Measurements from ENCODE around the gene KIF18B. TPM values are rescaled to one million over a fixed set of nuclear protein-coding genes. Genes with fewer than 3 reads are reported as not detected.
"Not testable (repeated sequence)": the region's sequence is repeated elsewhere in the genome, so short reads cannot be mapped to it uniquely, and the experiment has no call there.

The KIF18B gene
- total and polyA plus RNA-seq, 2 donors (not counting 1 experiment from before 2014, with no cell fraction given): 0.44 to 0.48 TPM

- DNase-seq (peak; percentile 31), ATAC-seq (ENCODE audit: low read depth) (no peak)
- Mint-ChIP-seq H3K9me3 (ENCODE audit: insufficient read depth) (no peaks in the 10 kb centered on the region), H3K27me3 (peaks cover 6% of the 10 kb centered on the region), H3K4me3 (peak overlapping the region; percentile 99), H3K27ac (peak overlapping the region; percentile 95), H3K4me1 (peaks cover 8% of the 10 kb centered on the region)
- Histone ChIP-seq H3K4me3 (ENCODE audit: control extremely low read depth in 1 of 5, extremely low read depth in 1 of 5, insufficient read depth in 1 of 5, low read depth in 2 of 5, low read length in 4 of 5) (peak overlapping the region; percentile 62 to 79 (median 67)), H3K9me3 (ENCODE audit: control extremely low read depth in 1 of 3, control insufficient read depth in 2 of 3, insufficient read depth in 1 of 3, low read length in 2 of 3) (no peaks in the 10 kb centered on the region), H3K9ac (ENCODE audit: low read length) (peak overlapping the region; percentile 65), H3K27ac (ENCODE audit: low read length in 2 of 2) (no peak overlapping the region), H3K79me2 (ENCODE audit: control insufficient read depth, insufficient read depth, low read length) (peaks cover 35% of the 10 kb centered on the region), H4K20me1 (ENCODE audit: control insufficient read depth, insufficient read depth, low read length, poor library complexity, severe bottlenecking) (no peaks in the 10 kb centered on the region), H3K36me3 (replicated peaks in 1 of 2; ENCODE audit: control extremely low read depth in 1 of 2, control insufficient read depth in 1 of 2, extremely low read depth in 1 of 2, insufficient read depth in 2 of 2, low read length in 1 of 2) (no peaks in the 10 kb centered on the region), H3K4me2 (replicated peaks; ENCODE audit: low read depth, low read length, poor library complexity, severe bottlenecking) (peak overlapping the region; percentile 97), H2AFZ (ENCODE audit: insufficient read depth, low read depth, low read length, poor library complexity, severe bottlenecking) (peak overlapping the region; percentile 79), H3K4me1 (ENCODE audit: control insufficient read depth in 2 of 2, insufficient read depth in 2 of 2, low read length in 2 of 2) (peaks cover 7 to 15% of the 10 kb centered on the region in 2 donors), H3K27me3 (replicated peaks in 1 of 4; ENCODE audit: control extremely low read depth in 1 of 4, control insufficient read depth in 3 of 4, insufficient read depth in 4 of 4, low read length in 3 of 4) (peaks cover 0 to 4% (median 4%) of the 10 kb centered on the region in 4 experiments)
- ChIA-PET CTCF (no interaction called here), POLR2A (no interaction called here)
- 31% methylated on average over 2 of the region's 7 CpGs for WGBS (ENCODE audit: insufficient coverage)
- TF ChIP-seq CTCF (IDR thresholded peaks at IDR 0.05) (no peak), EZH2 (IDR thresholded peaks at IDR 0.05; ENCODE audit: borderline replicate concordance, insufficient read depth, low read depth, low read length, poor library complexity, severe bottlenecking) (no peak)
- intact Hi-C loops (cut with micrococcal nuclease): no loop called here
These were observed 782 bp upstream of the KIF18B start for GRCh38 chr17:44948315-44948795.

DNA sequence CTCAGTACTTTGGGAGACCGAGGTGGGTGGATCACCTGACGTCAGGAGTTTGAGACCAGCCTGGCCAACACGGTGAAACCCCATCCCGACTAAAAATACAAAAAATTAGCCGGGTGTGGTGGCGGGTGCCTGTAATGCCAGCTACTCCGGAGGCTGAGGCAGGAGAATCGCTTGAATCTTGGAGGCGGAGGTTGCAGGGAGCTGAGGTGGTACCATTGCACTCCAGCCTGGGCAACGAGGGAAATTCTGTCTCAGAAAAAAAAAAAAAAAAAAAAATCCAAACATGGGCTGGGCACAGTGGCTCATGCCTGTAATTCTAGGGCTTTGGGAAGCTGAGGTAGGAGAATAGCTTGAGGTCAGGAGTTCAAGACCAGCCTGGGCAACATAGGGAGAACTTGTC is 1.9 kb downstream of the KIF18B start:
- H3K27ac ChIP-seq (ENCODE audit: low read length in 2 of 2); H3K27me3 Mint-ChIP-seq; POLR2A ChIA-PET; H2AFZ ChIP-seq (ENCODE audit: insufficient read depth, low read depth, low read length, poor library complexity, severe bottlenecking); H3K27me3 ChIP-seq (replicated peaks in 1 of 4; ENCODE audit: control extremely low read depth in 1 of 4, control insufficient read depth in 3 of 4, insufficient read depth in 4 of 4, low read length in 3 of 4); intact Hi-C loops (cut with micrococcal nuclease); H3K4me2 ChIP-seq (replicated peaks; ENCODE audit: low read depth, low read length, poor library complexity, severe bottlenecking); H3K27ac Mint-ChIP-seq; H3K9me3 ChIP-seq (ENCODE audit: control extremely low read depth in 1 of 3, control insufficient read depth in 2 of 3, insufficient read depth in 1 of 3, low read length in 2 of 3); ATAC-seq (ENCODE audit: low read depth); H4K20me1 ChIP-seq (ENCODE audit: control insufficient read depth, insufficient read depth, low read length, poor library complexity, severe bottlenecking); H3K36me3 ChIP-seq (replicated peaks in 1 of 2; ENCODE audit: control extremely low read depth in 1 of 2, control insufficient read depth in 1 of 2, extremely low read depth in 1 of 2, insufficient read depth in 2 of 2, low read length in 1 of 2); H3K4me1 Mint-ChIP-seq; H3K9me3 Mint-ChIP-seq (ENCODE audit: insufficient read depth); CTCF ChIA-PET; H3K4me3 Mint-ChIP-seq; DNase-seq; H3K4me3 ChIP-seq (ENCODE audit: control extremely low read depth in 1 of 5, extremely low read depth in 1 of 5, insufficient read depth in 1 of 5, low read depth in 2 of 5, low read length in 4 of 5); H3K9ac ChIP-seq (ENCODE audit: low read length): not testable (repeated sequence)
- Histone ChIP-seq H3K79me2 (ENCODE audit: control insufficient read depth, insufficient read depth, low read length) (peaks cover 49% of the 10 kb centered on the region), H3K4me1 (ENCODE audit: control insufficient read depth in 2 of 2, insufficient read depth in 2 of 2, low read length in 2 of 2) (peaks cover 7 to 15% of the 10 kb centered on the region in 2 donors)
- 100% methylated on average over 8 of the region's 10 CpGs for WGBS (ENCODE audit: insufficient coverage)
